OCI-LY7 (cell line): ENCODE measurements around the gene SLC17A7. TPM values are rescaled to one million over a fixed set of nuclear protein-coding genes. Genes with fewer than 3 reads are reported as not detected.
A peak's percentile ranks its signal among the peaks of the same experiment; 100 is the strongest.

Experiments used
- BruUV-seq: library from RNA; stranded (reverse); fragments of 400-500 nt; replicated peaks from 2 replicates; lab custom pipeline; 2021; lab: Mats Ljungman, UMichigan
- CTCF ChIA-PET: fragments of 300-600 bp; sonication (Branson Sonifier 250); formaldehyde crosslinking; loops from one replicate; lab custom pipeline; 2022; ENCODE audit warnings: antibody characterized with exemption; ENCODE audit not compliant: unreplicated experiment; lab: Charles Lee
- POLR2A ChIA-PET: fragments of 300-600 bp; sonication (Branson Sonifier 250); formaldehyde crosslinking; loops from one replicate; lab custom pipeline; 2022; ENCODE audit warnings: antibody characterized with exemption; lab: Charles Lee
- DNase-seq: peaks from one replicate; pipeline ENCODE4 v3.0.0-alpha.2; 2015; ENCODE audit warnings: low spot score
- H2AFZ ChIP-seq: fragments of 200-600 bp; sonication (generic), shearing (Covaris generic); 2 replicates; pipeline ENCODE4 v1.6.1; 2014; ENCODE audit warnings: mild to moderate bottlenecking, antibody characterized with exemption, low read length, moderate library complexity
- H3K27ac ChIP-seq: fragments of 200-600 bp; sonication (generic); 2 replicates; pipeline ENCODE4 v1.5.1; 2014; ENCODE audit warnings: mixed run types, low read depth, mild to moderate bottlenecking, moderate library complexity, low read length, inconsistent platforms; ENCODE audit not compliant: poor library complexity, severe bottlenecking
- H3K36me3 ChIP-seq: fragments of 200-600 bp; sonication (generic); 2 replicates; pipeline ENCODE4 v1.6.1; 2014; ENCODE audit warnings: mild to moderate bottlenecking, antibody characterized with exemption, low read length, moderate library complexity, mixed read lengths; ENCODE audit not compliant: insufficient read depth
- H3K4me1 ChIP-seq: fragments of 200-600 bp; sonication (generic); 2 replicates; pipeline ENCODE4 v1.5.1; 2014; ENCODE audit warnings: mild to moderate bottlenecking, low read length; ENCODE audit not compliant: insufficient read depth, poor library complexity, severe bottlenecking
- H3K4me2 ChIP-seq: fragments of 200-600 bp; sonication (generic); 2 replicates; pipeline ENCODE4 v1.6.1; 2014; ENCODE audit warnings: mild to moderate bottlenecking, low read length
- H3K4me3 ChIP-seq: fragments of 200-600 bp; sonication (generic); 2 replicates; pipeline ENCODE4 v1.5.1; 2014; ENCODE audit warnings: mild to moderate bottlenecking, low read depth, low read length; ENCODE audit not compliant: poor library complexity, severe bottlenecking
- H3K79me2 ChIP-seq: fragments of 200-600 bp; sonication (generic); 2 replicates; pipeline ENCODE4 v1.6.1; 2016; ENCODE audit warnings: low read depth, mild to moderate bottlenecking, low read length, moderate library complexity, mixed read lengths; ENCODE audit not compliant: insufficient read depth
- H3K9me2 ChIP-seq: fragments of 200-600 bp; sonication (generic); 2 replicates; pipeline ENCODE4 v1.6.1; 2016; ENCODE audit warnings: mild to moderate bottlenecking, low read length, mixed read lengths; ENCODE audit not compliant: insufficient read depth
- H3K9me3 ChIP-seq: fragments of 200-600 bp; sonication (generic); 2 replicates; pipeline ENCODE4 v1.6.1; 2014; ENCODE audit warnings: mild to moderate bottlenecking, mixed run types, low read length, mixed read lengths
- H4K20me1 ChIP-seq: fragments of 200-600 bp; sonication (generic); 2 replicates; pipeline ENCODE4 v1.6.1; 2014; ENCODE audit warnings: mild to moderate bottlenecking, antibody characterized with exemption, low read length, moderate library complexity, mixed read lengths; ENCODE audit not compliant: insufficient read depth
- CTCF ChIP-seq: fragments of 200-600 bp; sonication (generic); conservative IDR thresholded peaks from 2 replicates; pipeline ENCODE4 v1.5.1; 2014; ENCODE audit warnings: mild to moderate bottlenecking, antibody characterized with exemption, low read length, moderate library complexity, mixed read lengths
- EZH2phosphoT487 ChIP-seq: fragments of 200-600 bp; sonication (generic); IDR thresholded peaks from 2 replicates; pipeline ENCODE4 v1.6.1; 2018; ENCODE audit warnings: low read depth, borderline replicate concordance, mild to moderate bottlenecking, mixed run types, antibody characterized with exemption, low read length, moderate library complexity, mixed read lengths
- intact Hi-C: fragments of 100-400 bp; cut with micrococcal nuclease; formaldehyde crosslinking; loops from one replicate; pipeline ENCODE4 v1.10.0; 2022; ENCODE audit not compliant: unreplicated experiment
- total RNA-seq, 2 experiments: library from RNA; depleted of rRNA in 1 of 2; stranded (reverse); fragments of >200 nt in 1 of 2; shearing (Covaris generic) in 1 of 2; gene quantifications; 2 replicates each; pipeline ENCODE4 v1.2.3, GENCODE V29; 2014 to 2022

The SLC17A7 gene
- total RNA-seq, 2 experiments from 2014 or later, result 1.3 TPM

GRCh38 chr19:49417088-49417487, 24.2 kb downstream of the SLC17A7 start:
- POLR2A ChIA-PET, result interaction anchor here (0.5 to 1.2 kb wide), 2 partner anchors 8 to 209 kb away, joined by 3 to 5 read pairs; no protein-coding TSS in a partner anchor

GRCh38 chr19:49415810-49416200, 25.5 kb downstream of the SLC17A7 start:
- Histone ChIP-seq H3K4me1 (peaks cover 60% of the 10 kb centered on the region), H3K9me2 (no peaks in the 10 kb centered on the region), H3K4me3 (no peak overlapping the region), H3K79me2 (no peaks in the 10 kb centered on the region), H3K27ac (no peak overlapping the region), H3K36me3 (no peaks in the 10 kb centered on the region), H2AFZ (peak overlapping the region; percentile 45), H4K20me1 (no peaks in the 10 kb centered on the region), H3K9me3 (no peaks in the 10 kb centered on the region), H3K4me2 (peak overlapping the region; percentile 39; the same call in 1 of the 2 replicates)
- POLR2A ChIA-PET, result no interaction called here
- CTCF ChIA-PET, result no interaction called here
- no peak for TF ChIP-seq EZH2phosphoT487
- no peak for DNase-seq
- BruUV-seq, result no TSS peak
- intact Hi-C loops, result no loop called here

More at GRCh38 chr19:49417088-49417487, 24.2 kb downstream of the SLC17A7 start:
- H3K79me2 ChIP-seq, result no peaks in the 10 kb centered on the region
- CTCF ChIA-PET, result interaction anchor here (0.7 kb wide), 1 partner anchor 12 kb away, joined by 3 read pairs; no protein-coding TSS in a partner anchor
- no peaks in the 10 kb centered on the region for H3K9me3 ChIP-seq
- BruUV-seq, result no TSS peak
- peaks cover 57% of the 10 kb centered on the region for H3K4me1 ChIP-seq
- peak overlapping the region; percentile 40 for H3K27ac ChIP-seq
- H3K9me2 ChIP-seq, result no peaks in the 10 kb centered on the region
- DNase-seq, result peak; percentile 37
- H2AFZ ChIP-seq, result peak overlapping the region; percentile 54; the same call in 1 of the 2 replicates
- H3K4me2 ChIP-seq, result peak overlapping the region; percentile 49
- no peak overlapping the region for H3K4me3 ChIP-seq
- no peaks in the 10 kb centered on the region for H4K20me1 ChIP-seq
- H3K36me3 ChIP-seq, result no peaks in the 10 kb centered on the region
- TF ChIP-seq EZH2phosphoT487 (no peak), CTCF (peak; percentile 59; the same call in 1 of the 2 replicates)
- intact Hi-C loops, result no loop called here

- Histone ChIP-seq H3K4me3 (no peak overlapping the region), H3K27ac (no peak overlapping the region), H3K79me2 (no peaks in the 10 kb centered on the region), H2AFZ (peak overlapping the region; percentile 45), H3K9me3 (no peaks in the 10 kb centered on the region), H3K36me3 (no peaks in the 10 kb centered on the region), H3K9me2 (no peaks in the 10 kb centered on the region), H3K4me1 (peaks cover 60% of the 10 kb centered on the region), H4K20me1 (no peaks in the 10 kb centered on the region), H3K4me2 (peak overlapping the region; percentile 39; the same call in 1 of the 2 replicates)
- peak; percentile 19 for DNase-seq
- ChIA-PET CTCF (no interaction called here), POLR2A (interaction anchor here (0.6 kb wide), 1 partner anchor 611 kb away, joined by 4 read pairs; no protein-coding TSS in a partner anchor)
- no peak for TF ChIP-seq EZH2phosphoT487
- TF ChIP-seq CTCF, result no peak
- no TSS peak for BruUV-seq
- intact Hi-C loops, result no loop called here
These were observed 26.1 kb downstream of the SLC17A7 start for GRCh38 chr19:49415102-49415809.
